Dedifferentiated amniotic fluid mesenchymal stem cell (primary cell): ENCODE data around the gene PDZK1IP1.
"Not testable (repeated sequence)": the region's sequence is repeated elsewhere in the genome, so short reads cannot be mapped to it uniquely, and the experiment has no call there.

Experiments
- DNase-seq: peaks from one replicate; pipeline ENCODE4 v3.0.0-alpha.2; 2016; ENCODE audit errors: extremely low spot score

Gene PDZK1IP1

GRCh38 chr1:47223921-47224675 lies 34.3 kb upstream of the PDZK1IP1 start:
- no peak for DNase-seq

- DNase-seq = no peak
These were observed 33.5 kb upstream of the PDZK1IP1 start for GRCh38 chr1:47223174-47223920.

DNA sequence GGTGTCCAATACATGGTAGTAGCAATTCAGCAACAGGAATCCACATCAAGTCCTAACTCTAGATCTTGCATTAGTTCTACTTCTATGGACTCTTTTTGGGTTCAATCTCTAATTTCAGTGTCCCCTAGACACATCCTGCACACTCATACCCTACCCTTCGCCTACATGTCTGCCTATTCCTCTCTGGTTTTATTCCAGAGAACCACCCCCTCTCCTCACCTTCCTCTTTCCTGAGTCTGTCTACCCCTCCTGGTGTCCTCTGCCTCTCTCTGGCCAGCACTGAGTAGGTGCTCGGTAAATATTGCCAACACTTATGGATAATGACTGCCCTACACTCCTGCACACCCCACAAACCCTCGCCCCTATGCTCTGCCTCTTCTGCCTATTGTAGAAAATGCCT lies 32.6 kb upstream of the PDZK1IP1 start:
- DNase-seq = no peak

DNA sequence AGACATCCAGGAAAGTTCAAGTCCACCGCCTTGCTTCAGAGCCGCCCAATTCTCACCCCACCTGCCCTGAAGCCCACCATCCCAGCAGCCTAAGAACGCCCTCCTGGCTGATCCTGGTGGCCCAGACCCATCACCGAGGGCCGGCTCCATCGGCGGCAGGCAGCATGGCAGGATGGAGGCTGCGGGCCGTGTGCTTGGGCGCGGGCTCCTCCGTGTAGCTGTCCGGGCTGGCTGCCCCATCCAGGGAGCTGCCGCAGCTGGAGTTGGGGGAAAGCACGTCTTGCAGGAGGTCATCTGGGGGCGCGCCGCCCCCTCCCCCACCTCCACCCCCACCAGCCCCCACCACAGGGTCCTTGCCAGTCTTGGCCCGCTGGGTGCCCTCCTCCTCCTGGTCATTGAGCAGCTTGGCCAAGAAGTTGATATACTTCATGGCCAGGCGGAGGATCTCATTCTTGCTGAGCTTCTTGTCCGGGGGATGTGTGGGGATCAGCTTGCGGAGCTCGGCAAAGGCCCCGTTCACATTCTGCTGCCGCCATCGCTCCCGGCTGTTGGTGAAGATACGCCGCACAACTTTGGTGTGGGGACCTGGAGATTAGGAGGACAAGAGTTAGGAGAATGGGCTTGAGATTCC lies 29.9 kb upstream of the PDZK1IP1 start:
- DNase-seq = no peak

DNA sequence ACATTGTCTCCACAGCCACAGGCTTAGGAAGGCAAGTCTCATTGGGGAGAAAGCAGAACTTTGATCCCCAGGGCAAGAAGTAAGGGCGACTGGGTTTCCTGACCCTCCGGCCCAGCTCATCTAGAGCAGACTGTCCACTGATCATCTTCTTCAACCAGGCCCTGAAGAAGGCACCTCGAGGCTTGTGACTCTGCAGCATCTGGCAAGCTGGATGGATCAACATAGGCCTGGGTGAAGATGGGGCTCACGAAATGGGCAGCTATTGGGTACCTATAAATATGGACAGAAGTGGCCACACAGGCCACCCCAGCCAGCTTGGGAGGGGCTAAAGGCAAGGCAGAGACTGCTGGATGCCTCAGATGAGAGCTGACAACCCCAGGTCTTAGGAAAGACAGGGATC lies 29.2 kb upstream of the PDZK1IP1 start:
- no peak for DNase-seq

GRCh38 chr1:47216278-47217059 lies 26.6 kb upstream of the PDZK1IP1 start:
- no peak for DNase-seq

DNA sequence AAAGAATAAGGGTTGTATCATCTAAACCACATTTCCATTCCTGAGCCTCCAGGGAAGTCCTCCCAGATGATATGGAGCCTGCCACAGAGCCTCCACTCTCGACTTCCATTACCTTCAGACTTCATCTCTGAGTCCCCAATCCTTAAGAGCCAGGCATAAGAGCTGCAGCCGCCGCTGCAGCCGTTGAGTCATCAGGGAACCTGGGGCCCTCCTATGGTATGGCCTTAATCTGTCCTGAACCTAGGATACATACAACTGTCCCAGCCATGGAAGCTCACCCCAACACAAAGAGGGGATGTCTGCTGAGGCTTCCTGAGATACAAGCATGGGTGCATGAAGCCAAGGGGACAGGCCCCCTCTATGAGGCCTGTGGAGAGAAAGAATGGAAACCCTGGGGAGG lies 25.9 kb upstream of the PDZK1IP1 start:
- DNase-seq = no peak

DNA sequence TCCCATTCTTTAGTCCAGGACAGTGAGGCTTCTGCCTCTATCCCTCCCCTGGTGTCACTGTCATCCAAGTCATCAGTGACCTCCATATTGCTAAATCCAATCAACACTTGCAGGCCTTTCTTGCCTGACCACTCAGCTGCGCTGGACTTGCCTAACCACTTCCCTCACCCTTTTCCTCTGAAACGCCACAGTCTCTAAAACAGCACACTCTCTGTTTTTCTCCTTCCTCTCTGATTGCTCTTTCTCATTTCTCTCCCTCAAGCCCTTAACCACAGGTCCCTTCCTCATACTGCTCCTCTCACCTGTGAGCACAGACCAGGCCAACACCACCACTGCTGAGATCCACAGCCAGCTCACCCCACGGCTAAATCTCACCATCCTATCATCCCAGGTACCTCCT lies 24.7 kb upstream of the PDZK1IP1 start:
- no peak for DNase-seq

GRCh38 chr1:47213230-47213963 lies 23.6 kb upstream of the PDZK1IP1 start:
- no peak for DNase-seq

DNA sequence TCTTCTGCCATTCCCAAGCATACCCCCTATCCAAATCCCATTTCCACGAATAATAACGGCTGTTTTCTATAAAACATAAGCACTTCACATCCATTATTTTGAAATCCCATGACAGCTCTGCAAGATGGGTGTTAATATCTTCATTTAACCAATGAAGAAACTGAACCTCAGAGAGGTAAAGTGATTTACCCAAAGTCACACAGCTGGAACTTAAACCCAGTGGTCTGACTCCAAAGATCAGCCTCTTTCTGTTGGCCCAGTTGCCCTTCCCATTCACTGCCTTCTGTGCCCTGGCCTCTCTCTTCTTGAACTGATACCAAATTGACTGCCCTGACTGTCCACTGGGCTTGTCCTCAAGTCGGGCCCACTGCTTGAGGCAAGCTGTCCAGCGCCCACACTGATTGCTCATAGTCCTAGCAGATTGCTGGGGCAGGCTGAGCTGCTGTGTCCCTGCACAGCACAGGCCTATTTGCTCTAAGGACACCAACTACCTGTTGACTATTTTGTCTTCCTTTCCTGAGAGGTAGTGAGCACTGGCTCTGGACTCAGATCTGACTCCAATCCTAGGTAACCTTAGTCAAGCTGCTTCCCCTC lies 22.9 kb upstream of the PDZK1IP1 start:
- no peak for DNase-seq

DNA sequence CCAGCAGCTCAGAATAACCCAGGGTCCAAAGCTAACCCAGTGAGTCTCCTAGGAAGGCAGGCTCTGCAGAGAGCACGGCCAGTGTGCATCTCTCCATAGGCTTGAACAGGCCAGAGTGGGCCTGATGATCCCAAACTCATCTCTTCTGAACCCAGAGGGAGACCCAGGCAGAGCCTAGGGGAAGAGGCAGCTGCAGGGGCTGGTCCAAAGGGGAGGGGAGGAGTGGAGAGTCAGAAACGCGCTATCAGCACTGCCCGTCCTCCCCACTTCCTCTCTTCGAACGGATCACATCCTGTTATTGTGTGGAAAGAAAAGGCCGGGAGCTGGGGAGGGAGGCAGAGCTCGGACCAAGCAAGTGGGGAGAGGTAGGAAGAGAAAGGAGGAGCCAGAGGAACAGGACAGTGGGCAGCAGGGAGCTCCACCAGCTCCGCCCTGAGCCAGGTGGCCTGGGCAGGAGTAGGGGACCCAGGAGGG lies 22.0 kb upstream of the PDZK1IP1 start:
- DNase-seq = no peak

DNA sequence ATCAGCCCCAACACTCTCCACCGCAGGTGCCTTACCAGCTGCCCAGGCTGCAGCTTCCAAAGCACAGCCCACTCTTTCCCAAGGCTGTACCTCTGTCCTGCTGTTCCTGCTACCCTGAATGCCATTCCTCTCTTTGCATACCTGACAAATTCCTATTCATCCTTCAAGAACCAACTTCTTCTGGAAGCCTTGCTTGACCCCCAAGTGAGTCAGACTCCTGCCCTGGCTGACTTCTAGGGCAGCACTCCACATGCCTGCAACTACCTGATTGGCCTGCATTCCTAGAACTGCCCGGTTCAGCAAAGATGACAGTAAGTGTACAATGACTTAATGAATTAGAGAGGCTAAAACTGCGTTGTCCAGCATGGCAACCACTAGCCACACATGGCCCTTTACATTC lies 20.8 kb upstream of the PDZK1IP1 start:
- DNase-seq = no peak

GRCh38 chr1:47209725-47210325 lies 20.0 kb upstream of the PDZK1IP1 start:
- no peak for DNase-seq

DNA sequence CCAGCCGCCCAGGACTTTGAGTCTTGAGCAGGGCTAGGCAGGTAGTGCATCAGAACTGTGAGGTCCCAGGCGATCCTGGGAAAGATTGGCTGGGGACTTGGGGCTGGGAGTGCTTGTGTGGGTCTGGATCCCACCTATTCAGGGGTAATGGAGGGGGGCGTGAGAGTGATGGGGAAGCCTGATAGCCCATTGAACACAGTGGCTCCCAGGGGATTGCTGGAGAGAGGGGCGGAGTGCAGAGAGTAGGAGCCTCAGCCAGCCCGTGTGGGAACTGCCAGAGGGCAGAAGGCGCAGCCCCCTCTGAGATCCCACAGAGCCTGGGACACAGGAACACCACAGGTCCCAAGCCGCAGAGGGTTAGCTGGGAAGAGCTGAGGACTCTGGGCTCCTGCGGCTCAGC lies 19.3 kb upstream of the PDZK1IP1 start:
- no peak for DNase-seq

- DNase-seq = no peak
These were observed 18.6 kb upstream of the PDZK1IP1 start for GRCh38 chr1:47208374-47208850.

- no peak for DNase-seq
These were observed 18.1 kb upstream of the PDZK1IP1 start for GRCh38 chr1:47207803-47208373.

GRCh38 chr1:47205918-47206317 lies 16.1 kb upstream of the PDZK1IP1 start:
- DNase-seq = no peak

- not testable (repeated sequence) for DNase-seq
These were observed 13.7 kb upstream of the PDZK1IP1 start for GRCh38 chr1:47203504-47203903.

GRCh38 chr1:47201179-47201578 lies 11.3 kb upstream of the PDZK1IP1 start:
- DNase-seq = peak; percentile 16

DNA sequence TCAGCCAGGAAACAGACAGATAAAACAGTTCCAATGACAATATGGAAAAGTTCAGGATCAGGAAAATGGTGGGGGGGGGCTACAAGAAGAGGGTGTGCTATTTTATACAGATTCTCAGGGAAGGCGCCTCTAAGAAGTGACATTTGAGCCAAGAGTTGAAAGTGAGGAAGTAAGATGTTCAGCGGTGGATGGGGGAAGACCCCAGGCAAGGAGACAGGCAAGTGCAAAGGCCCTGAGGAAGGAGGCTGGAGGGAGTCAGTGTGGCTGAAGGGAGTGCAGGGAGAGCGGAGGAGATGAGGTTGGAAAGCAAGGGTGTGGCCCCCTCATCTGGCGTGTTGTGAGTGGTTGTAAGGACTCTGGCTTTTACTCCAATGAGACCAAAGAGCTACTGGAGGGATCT lies 8.4 kb upstream of the PDZK1IP1 start:
- no peak for DNase-seq
